ENCODE measurements around the gene SMNDC1.
"Not testable (repeated sequence)": the region's sequence is repeated elsewhere in the genome, so short reads cannot be mapped to it uniquely, and the experiment has no call there.

Gene SMNDC1

DNA sequence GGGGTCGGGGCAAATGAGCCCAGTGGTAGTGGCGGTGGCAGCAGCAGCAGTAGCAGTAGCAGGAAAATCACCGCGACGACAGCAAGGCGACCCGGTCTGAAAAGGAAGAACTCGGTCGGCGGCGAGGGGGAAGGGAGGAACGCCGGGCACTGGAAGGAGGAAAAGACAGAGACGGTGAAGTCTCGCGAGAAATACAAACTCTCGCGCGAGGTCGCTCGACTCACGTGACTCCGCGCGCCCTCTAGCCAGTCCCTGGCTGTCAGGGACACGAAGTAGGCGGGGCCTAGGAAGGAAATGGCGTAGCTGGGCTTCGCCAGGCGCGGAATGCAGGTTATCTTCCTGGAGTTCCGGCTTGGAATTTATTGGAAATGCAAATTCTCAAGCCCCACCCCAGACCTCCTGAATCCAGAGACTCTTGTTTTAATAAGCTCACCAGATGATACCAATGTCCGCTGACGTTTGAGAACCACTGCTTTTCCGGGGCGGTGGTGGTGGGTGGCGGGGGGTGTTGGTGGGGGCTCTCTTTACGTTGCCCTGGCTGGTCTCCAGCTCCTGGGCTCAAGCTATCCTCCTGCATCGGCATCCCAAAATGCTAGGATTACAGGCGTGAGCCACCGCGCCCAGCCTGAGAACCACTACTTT is at the start of gene SMNDC1:
SMNDC1 (minus strand) TSS at position 141 of the 642 bp plus-strand sequence. CDS start 1,333 bp downstream, outside the sequence.
- H3K27ac ChIP-seq = peak within 1 kb of the TSS; percentile 90
- DNase-seq (ENCODE audit: low read depth, low spot score) = peak; percentile 84

DNA sequence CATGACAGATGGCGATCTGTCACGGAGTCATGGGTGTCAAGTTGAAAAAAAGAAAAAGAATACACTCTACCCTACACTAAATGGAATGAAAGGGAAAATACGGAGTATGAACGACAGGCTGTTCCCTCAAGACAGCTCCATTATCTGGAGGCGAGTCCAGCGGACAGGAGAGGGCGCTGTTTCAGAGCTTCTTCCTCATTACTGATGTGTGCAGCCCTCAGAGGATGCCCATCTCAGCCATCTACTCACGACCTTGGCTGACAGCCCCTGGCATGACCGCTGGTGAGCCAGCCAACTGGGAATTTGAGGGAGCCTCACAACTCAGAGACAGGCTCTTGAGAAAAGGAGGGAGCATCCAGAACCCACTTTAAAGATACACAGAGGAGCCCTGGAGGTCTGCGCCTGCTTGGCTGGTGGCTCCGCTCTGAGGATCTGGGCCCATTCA is 49.6 kb upstream of the SMNDC1 start:
- H3K27ac ChIP-seq = peak overlapping the region; percentile 100

DNA sequence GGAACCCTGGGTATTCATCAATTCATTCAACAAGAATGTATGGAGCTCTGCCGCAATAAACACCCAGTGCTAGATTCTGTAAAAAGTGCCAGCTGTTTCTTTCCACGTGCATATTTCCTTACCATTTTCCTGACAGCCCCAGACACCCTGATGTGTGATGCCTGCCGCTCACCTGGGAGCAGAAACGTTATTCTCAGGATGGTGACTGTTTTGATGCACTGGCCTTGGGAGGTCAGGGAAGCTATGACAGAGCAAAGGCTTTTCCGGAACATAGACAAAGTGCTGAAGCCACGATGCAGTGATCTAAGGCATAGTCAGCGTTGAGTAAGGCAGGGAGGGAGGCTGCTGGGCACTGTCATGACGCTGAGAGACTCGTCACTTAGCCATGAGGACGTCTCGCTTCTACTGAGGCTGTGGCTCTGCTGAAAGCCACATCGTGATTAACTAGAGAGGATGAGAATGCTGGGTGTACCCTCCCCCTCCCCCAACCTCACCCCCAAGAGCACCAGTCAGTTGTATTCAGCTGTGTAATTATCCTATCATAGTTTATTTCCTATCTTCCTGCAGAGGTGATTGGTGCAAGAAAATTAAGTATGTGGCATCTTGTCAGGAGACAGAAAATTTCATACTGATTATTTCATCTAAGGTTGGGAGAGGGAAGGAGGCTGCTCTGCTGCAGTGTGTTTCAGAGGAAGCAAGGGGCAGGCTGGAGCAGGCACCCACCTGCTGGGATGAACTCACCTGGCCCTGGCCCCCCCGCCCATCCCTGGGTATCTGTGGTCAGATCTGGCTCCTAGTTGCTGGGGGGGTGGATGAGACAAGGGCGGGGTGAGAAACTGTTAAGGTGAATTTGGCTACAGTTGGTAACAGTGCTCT is 48.8 kb upstream of the SMNDC1 start:
- peak overlapping the region; percentile 100 for H3K27ac ChIP-seq
- peak; percentile 90 for DNase-seq (ENCODE audit: low read depth, low spot score)

More for the DNA sequence above, 49.6 kb upstream of the SMNDC1 start:
- DNase-seq (ENCODE audit: low read depth, low spot score) = peak; percentile 60

DNA sequence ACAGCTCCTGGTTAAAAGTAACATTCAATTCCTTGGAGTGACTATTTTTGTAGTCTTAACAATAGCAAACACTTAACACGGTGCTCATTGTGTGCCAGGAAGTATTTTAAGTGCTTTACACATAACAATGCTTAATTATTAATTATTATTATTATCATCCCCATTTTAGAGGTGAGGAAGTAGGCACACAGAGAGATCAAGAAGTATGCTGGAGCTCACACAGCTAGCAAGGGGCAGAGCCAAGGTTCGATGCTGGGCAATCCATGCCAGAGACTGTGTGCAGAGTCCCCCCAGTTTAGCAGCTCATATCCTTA is 48.2 kb upstream of the SMNDC1 start:
- peak overlapping the region; percentile 100 for H3K27ac ChIP-seq
- no peak for DNase-seq (ENCODE audit: low read depth, low spot score)

DNA sequence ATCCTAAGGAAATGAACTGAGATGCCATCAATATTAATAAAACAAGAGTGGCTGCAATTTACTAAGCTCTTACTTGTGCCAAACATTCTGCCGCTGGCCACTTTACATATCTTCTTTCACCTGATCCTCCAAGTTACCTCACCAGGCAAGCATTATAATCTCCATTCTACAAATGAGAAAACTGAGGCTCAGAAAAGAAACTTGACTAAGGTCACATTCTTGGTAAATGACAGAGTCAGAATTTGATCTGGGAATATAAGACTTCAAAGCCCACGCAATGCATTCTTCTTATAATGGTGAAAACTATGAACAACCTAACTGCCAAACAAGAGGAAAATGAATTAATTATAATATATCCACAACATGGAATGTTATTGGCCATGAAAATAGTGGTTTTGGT is 46.1 kb upstream of the SMNDC1 start:
- no peak for DNase-seq (ENCODE audit: low read depth, low spot score)
- no peak overlapping the region for H3K27ac ChIP-seq

DNA sequence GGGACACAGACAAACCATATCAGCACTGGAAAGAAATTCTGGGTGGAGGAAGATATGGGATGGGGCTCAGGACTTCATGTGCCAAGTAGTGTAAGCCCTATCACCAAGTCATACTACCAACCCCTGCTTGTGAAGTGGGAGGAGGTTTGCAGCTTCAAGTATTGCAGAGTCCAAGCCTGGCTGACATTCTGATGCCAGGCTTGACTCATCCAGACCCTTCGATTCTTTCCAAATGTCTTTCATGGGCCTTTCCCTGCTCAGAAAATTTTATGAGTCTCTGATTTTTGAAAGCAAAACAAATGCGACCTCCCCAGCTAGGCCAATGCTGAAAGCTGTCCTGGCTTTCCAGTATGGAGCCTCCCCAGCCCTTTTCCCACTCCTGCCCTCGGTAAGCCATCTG is 45.1 kb upstream of the SMNDC1 start:
- no peak overlapping the region for H3K27ac ChIP-seq
- no peak for DNase-seq (ENCODE audit: low read depth, low spot score)

DNA sequence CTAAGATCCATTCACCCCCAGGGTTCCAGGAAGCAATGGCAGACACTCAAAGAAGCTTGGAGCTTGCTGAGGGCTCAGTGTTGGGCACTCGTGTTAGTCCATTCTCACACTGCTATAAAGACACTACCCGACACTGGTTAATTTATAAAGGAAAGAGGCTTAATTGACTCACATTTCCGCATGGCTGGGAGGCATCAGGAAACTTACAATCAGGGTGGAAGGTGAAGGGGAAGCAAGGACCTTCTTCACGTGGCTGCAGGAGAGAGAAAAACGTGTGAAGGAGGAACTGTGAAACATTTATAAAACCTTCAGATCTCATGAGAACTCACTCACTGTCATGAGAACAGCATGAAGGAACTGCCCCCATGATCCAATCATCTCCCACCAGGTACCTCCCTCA is 44.7 kb upstream of the SMNDC1 start:
- H3K27ac ChIP-seq = no peak overlapping the region
- DNase-seq (ENCODE audit: low read depth, low spot score) = no peak

DNA sequence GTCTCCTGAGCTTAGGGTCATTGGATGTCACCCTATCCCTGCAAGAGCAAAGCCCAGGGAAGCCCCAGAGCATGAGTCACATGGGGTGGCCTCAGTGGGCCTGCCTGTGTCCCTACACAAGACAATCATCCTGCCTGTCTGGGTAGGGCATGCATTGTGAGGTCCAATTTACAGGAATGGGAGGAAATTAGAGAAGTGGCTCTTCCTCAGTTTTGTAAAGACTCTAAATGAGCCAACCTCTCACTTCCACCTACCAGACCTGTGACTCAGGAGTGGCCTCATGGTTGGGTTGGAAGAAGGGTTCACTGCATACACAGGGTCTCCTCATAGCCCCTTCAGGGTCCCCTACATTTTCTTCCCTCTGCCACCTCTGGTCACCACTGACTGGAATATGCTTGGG is 43.6 kb upstream of the SMNDC1 start:
- no peak for DNase-seq (ENCODE audit: low read depth, low spot score)
- no peak overlapping the region for H3K27ac ChIP-seq

DNA sequence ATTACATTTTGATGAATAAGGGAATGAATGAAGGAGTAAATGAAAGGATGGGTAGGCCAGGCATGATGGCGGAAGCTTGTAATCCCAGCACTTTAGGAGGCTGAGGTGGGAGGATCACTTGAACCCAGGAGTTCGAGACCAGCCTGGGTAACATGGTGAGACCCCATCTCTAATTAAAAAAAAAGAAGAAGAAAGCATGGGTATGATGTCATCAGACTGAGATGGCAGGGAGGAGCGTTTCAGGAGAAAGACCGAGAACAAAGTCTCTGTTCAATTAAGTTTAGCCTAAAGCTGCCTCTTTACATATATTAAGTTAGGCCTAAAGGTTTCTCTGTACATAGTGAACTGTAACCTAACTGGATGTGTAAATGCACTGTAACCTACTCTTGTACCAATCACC is 42.2 kb upstream of the SMNDC1 start:
- DNase-seq (ENCODE audit: low read depth, low spot score) = no peak
- H3K27ac ChIP-seq = no peak overlapping the region

DNA sequence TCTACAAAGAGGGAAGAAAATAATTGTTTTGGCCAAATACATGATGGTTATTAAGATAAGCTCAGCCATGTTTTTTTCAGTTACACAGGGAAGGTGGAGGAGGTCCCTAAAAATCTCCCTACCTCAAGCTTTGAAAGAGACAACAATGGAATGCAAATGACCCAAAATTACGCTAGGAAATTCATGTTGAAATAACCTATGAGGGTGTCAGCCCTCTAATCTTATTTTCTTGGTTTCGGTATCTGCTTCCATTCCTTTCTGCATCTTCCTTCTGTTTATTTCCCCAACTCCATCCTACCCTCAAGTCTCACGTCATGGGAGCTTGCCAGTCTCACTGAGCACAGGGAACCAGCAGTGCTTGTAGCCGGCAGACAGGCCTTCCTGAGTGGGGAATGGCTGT is 40.6 kb upstream of the SMNDC1 start:
- no peak overlapping the region for H3K27ac ChIP-seq
- no peak for DNase-seq (ENCODE audit: low read depth, low spot score)

DNA sequence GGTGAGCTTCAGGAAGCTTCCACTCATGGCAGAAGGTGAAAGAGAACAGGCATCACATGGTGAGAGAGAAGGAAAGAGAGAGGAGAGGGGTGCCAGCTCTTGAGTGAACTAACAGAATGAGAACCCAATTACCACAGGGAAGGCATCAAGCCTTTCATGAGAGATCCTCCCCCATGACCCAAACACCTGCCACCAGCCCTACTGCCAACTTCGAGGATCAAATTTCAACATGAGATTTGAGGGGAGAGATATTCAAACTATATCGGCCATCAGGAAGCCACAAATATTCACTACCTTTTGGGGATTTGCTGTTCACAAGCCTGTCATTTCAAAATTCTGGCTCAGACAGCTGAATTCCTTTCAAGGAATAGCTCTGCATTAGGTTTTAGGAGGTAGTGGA is 39.9 kb upstream of the SMNDC1 start:
- no peak overlapping the region for H3K27ac ChIP-seq
- no peak for DNase-seq (ENCODE audit: low read depth, low spot score)

DNA sequence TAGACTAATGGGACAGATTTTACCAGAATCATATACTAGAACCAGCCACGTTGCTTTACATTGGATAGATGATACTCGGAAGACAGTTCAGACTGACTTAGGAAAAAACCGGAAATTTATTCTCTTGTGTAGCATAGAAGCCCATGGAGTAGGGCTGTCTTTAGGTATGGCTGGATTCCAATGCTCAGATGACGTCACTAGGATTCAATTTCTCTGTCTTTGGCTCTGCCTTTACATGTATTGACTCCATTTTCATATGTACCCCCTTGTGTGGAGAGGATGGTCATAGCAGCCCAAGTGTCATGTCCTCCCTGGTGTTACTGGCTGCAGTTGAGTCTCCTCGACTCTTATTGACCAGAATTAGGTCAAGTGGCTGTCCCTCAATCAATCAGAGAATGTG is 39.2 kb upstream of the SMNDC1 start:
- no peak overlapping the region for H3K27ac ChIP-seq
- no peak for DNase-seq (ENCODE audit: low read depth, low spot score)

DNA sequence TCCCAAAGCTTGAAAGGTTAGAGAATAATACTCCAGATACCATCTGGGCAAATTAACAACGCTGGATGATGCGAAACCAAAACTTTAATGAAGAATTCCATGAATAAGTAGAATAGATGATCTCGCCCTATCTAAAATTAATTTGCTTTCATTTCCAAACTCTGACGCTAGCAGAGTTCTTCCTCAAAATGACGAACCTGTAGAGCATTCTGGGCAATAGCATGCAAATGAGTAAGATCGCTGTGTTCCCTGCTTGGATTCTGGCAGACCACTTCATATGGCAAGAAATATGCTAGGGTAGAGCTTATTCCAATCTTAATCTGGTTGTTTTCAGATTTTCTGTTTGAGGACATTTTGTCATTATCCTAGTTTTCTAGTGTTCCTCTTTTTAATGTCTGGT is 36.1 kb upstream of the SMNDC1 start:
- no peak overlapping the region for H3K27ac ChIP-seq
- no peak for DNase-seq (ENCODE audit: low read depth, low spot score)

DNA sequence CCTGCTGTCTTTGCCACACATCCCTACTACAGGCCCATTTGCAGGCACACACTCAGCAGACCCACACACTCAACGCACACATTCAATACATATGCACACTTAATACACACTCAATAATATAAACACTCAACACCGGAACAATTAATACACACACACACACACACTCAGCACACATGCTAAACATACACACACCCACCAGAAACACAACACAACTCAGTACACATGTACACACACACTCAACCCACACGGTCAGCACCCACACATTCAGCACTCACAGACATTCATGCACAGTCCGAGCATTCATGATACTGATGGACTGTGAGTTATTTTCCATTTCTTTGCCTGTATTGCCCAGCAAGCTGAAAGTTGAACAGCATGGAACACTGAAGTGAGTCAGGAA is 35.4 kb upstream of the SMNDC1 start:
- no peak overlapping the region for H3K27ac ChIP-seq
- no peak for DNase-seq (ENCODE audit: low read depth, low spot score)

DNA sequence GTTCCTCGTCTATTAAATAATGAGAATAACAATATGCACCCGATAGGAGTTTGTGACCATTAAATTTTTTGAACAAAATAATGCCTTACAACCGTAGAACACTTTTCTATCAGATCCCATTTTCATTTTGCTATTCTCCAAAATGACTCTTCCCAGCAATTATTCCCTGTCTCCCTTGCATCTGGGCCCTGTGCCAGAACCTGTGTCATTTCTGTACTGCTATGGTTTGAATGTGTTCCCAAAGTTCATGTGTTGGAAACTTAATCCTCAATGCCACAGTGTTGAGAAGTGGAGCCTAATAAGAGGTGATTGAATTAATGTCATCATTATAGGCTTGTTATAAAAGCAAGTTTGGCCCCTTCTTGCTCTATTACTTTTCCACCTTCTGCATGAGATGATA is 33.2 kb upstream of the SMNDC1 start:
- H3K27ac ChIP-seq = no peak overlapping the region
- DNase-seq (ENCODE audit: low read depth, low spot score) = no peak

DNA sequence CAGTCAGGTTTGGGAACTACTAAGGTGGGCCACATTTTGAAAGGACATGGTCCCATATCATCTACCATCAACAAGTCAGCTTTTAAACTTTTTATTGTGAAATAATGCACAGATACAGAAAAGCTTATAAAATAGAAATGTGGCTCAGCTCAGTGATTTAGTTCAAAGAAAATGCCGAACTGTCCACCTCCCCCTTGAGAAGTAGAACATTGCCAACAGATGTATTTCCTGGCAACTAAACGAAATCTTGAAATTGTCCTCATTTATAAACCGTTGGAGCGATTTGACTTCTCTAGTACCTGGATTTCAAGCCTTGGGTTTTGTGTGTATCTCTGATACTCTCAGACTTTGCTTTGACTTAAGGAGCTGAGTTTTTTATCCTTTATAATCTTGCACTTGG is 32.7 kb upstream of the SMNDC1 start:
- no peak overlapping the region for H3K27ac ChIP-seq
- no peak for DNase-seq (ENCODE audit: low read depth, low spot score)

DNA sequence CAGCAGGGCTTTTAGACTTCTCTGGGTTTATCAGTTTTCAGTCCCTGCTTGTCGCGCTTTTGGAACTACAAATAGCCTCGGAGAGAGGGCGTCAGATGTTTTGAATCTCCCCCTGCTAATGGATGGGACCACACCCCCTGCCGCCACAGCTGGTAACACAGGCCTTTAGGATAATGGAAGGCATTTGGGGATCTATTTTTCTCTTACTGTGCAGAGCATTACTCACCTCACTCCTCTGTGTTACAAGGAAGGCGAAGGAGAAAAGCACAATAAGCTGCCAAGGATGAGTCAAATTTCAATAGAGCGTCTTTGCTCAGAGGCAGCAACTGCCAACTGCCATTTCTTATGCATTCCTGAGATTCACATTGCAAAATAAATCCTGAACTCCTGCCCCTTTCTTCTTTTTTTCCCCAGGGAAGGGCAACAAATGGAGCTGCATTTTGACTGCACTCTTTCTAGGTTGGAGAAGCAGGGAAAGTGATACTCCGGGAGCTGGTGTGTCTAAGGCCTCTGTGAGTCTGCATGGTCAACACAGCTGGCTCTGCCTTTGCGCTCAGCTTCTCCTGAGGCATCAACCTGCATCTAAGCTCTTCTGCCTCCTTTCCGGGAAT is 31.5 kb upstream of the SMNDC1 start:
- H3K27ac ChIP-seq = peak overlapping the region; percentile 44
- peak; percentile 68 for DNase-seq (ENCODE audit: low read depth, low spot score)

DNA sequence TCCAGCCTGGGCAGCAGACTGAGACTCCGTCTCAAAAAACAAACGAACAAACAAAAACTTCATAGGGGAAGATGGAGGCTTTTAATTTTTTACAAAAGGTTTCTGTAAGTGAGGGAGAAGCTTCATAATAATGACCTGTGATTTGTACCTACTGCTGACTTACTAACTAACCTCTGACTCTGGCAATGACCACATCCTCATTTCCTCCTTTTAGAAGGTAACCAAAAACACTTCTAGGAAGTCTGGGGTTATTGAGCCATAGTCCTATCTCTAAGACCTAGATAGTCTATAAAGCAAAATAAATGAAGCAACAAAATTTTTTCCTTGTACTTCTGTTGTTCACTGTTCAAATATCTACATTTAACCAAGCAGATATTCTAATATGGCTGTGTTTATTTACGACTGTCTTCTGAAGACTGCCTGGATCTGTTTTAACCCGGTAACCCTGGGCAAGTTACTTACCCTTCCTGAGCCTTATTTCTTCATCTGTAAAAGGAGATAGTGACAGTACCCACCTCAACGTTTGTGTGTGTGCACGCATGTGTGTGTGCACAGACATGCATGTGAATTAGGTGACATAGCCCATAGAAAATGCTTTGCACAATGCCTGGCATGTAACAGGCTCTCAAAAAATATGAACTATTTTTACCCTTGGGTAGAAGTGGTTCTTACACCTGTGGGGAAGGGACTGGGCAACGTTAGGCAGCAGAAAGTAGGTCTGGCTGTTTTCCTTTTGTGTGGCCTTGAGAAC is 30.8 kb upstream of the SMNDC1 start:
- no peak for DNase-seq (ENCODE audit: low read depth, low spot score)
- peak overlapping the region; percentile 44 for H3K27ac ChIP-seq

DNA sequence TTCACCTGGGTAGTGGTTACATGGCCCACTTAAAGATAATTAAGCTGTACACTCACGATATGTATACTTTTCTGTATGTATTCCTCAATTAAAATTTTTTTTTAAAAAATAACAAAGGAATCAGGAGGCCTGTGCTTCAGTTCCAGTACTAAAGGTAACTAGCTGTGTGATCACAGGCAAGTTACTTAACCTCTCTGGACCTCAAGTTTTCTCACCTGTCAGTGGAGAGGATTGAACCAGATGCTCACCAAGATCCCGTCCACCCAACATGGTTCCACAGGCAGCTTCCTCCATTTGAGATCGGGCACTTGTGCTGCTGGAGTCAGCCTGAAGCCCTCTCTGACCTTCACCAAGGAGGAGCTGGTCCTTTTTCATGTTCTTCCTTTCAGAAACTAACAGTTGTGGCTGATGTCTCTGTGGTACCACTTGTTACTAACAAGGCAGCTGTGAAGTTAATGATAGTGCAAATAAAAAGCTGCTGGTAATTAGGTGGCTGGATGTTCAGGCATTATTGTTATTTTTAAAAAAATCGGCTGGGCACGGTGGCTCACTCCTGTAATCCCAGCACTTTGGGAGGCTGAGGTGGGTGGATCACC is 29.4 kb upstream of the SMNDC1 start:
- DNase-seq (ENCODE audit: low read depth, low spot score) = no peak
- H3K27ac ChIP-seq = no peak overlapping the region

DNA sequence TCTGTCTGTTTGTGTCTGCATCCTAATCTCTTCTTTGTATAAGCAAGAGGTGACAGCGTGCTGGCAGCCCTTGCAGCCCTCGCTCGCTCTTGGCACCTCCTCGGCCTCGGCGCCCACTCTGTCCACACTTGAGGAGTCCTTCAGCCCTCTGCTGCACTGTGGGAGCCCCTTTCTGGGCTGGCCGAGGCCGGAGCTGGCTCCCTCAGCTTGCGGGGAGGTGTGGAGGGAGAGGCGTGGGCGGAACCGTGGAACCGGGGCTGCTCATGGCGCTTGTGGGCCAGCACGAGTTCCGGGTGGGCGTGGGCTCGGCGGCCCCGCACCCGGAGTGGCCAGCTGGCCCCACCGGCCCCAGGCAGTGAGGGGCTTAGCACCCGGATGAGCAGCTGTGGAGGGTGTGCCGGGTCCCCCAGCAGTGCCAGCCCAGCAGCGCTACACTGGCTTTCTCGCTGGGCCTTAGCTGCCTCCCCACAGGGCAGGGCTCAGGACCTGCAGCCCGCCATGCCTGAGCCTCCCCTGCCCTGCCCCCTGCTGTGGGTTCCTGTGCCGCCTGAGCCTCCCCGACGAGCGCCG is 26.6 kb upstream of the SMNDC1 start:
- not testable (repeated sequence) for DNase-seq (ENCODE audit: low read depth, low spot score); H3K27ac ChIP-seq

Data from epithelial cell of prostate (primary cell).